Measurements from ENCODE around the gene ZBTB16. TPM values are rescaled to one million over a fixed set of nuclear protein-coding genes. Genes with fewer than 3 reads are reported as not detected.

Gene ZBTB16
- total RNA-seq, 1 donor = under 0.01 TPM

GRCh38 chr11:114209904-114210303, 150.4 kb downstream of the ZBTB16 start:
- no peak overlapping the region for H3K27ac ChIP-seq (ENCODE audit: low read depth, low read length)
- H2AFZ ChIP-seq (ENCODE audit: low read length) = no peak overlapping the region
- no peaks in the 10 kb centered on the region for H3K79me2 ChIP-seq (ENCODE audit: insufficient read depth, low read length)
- no peaks in the 10 kb centered on the region for H3K36me3 ChIP-seq (ENCODE audit: insufficient read depth, low read length)
- DNase-seq (ENCODE audit: insufficient read length, low spot score, missing footprints) = no peak
- no peaks in the 10 kb centered on the region for H3K4me1 ChIP-seq (ENCODE audit: insufficient read depth, low read length)
- no peaks in the 10 kb centered on the region for H3K9me3 ChIP-seq (ENCODE audit: low read depth, low read length)
- H4K20me1 ChIP-seq (ENCODE audit: insufficient read depth, low read length) = no peaks in the 10 kb centered on the region
- no peak overlapping the region for H3K4me2 ChIP-seq (ENCODE audit: insufficient read depth, low read length)
- no peak overlapping the region for H3K4me3 ChIP-seq (ENCODE audit: insufficient read depth, low read length)
- no peak for TF ChIP-seq CTCF (IDR thresholded peaks at IDR 0.05; ENCODE audit: extremely low read depth, low read depth, low read length)
- H3K27me3 ChIP-seq (ENCODE audit: insufficient read depth, low read length) = no peaks in the 10 kb centered on the region

GRCh38 chr11:114211444-114212121, 152.1 kb downstream of the ZBTB16 start:
- Histone ChIP-seq H3K27me3 (ENCODE audit: insufficient read depth, low read length) (no peaks in the 10 kb centered on the region), H3K36me3 (ENCODE audit: insufficient read depth, low read length) (no peaks in the 10 kb centered on the region), H4K20me1 (ENCODE audit: insufficient read depth, low read length) (no peaks in the 10 kb centered on the region), H3K27ac (ENCODE audit: low read depth, low read length) (no peak overlapping the region), H3K79me2 (ENCODE audit: insufficient read depth, low read length) (no peaks in the 10 kb centered on the region), H3K4me1 (ENCODE audit: insufficient read depth, low read length) (no peaks in the 10 kb centered on the region), H2AFZ (ENCODE audit: low read length) (no peak overlapping the region), H3K4me2 (ENCODE audit: insufficient read depth, low read length) (no peak overlapping the region), H3K4me3 (ENCODE audit: insufficient read depth, low read length) (no peak overlapping the region), H3K9me3 (ENCODE audit: low read depth, low read length) (no peaks in the 10 kb centered on the region)
- TF ChIP-seq CTCF (IDR thresholded peaks at IDR 0.05; ENCODE audit: extremely low read depth, low read depth, low read length) = no peak
- no peak for DNase-seq (ENCODE audit: insufficient read length, low spot score, missing footprints)

- no peaks in the 10 kb centered on the region for H3K4me1 ChIP-seq (ENCODE audit: insufficient read depth, low read length)
- H3K36me3 ChIP-seq (ENCODE audit: insufficient read depth, low read length) = no peaks in the 10 kb centered on the region
- H2AFZ ChIP-seq (ENCODE audit: low read length) = no peak overlapping the region
- H3K27me3 ChIP-seq (ENCODE audit: insufficient read depth, low read length) = no peaks in the 10 kb centered on the region
- H4K20me1 ChIP-seq (ENCODE audit: insufficient read depth, low read length) = no peaks in the 10 kb centered on the region
- no peaks in the 10 kb centered on the region for H3K79me2 ChIP-seq (ENCODE audit: insufficient read depth, low read length)
- no peak for DNase-seq (ENCODE audit: insufficient read length, low spot score, missing footprints)
- no peaks in the 10 kb centered on the region for H3K9me3 ChIP-seq (ENCODE audit: low read depth, low read length)
- no peak overlapping the region for H3K4me2 ChIP-seq (ENCODE audit: insufficient read depth, low read length)
- no peak overlapping the region for H3K4me3 ChIP-seq (ENCODE audit: insufficient read depth, low read length)
- no peak overlapping the region for H3K27ac ChIP-seq (ENCODE audit: low read depth, low read length)
- no peak for TF ChIP-seq CTCF (IDR thresholded peaks at IDR 0.05; ENCODE audit: extremely low read depth, low read depth, low read length)
These were observed 154.1 kb downstream of the ZBTB16 start for GRCh38 chr11:114213622-114214021.

- Histone ChIP-seq H2AFZ (ENCODE audit: low read length) (no peak overlapping the region), H3K4me1 (ENCODE audit: insufficient read depth, low read length) (no peaks in the 10 kb centered on the region), H3K79me2 (ENCODE audit: insufficient read depth, low read length) (no peaks in the 10 kb centered on the region), H3K9me3 (ENCODE audit: low read depth, low read length) (no peaks in the 10 kb centered on the region), H3K4me2 (ENCODE audit: insufficient read depth, low read length) (no peak overlapping the region), H3K4me3 (ENCODE audit: insufficient read depth, low read length) (no peak overlapping the region), H3K27me3 (ENCODE audit: insufficient read depth, low read length) (no peaks in the 10 kb centered on the region), H3K27ac (ENCODE audit: low read depth, low read length) (no peak overlapping the region), H3K36me3 (ENCODE audit: insufficient read depth, low read length) (no peaks in the 10 kb centered on the region), H4K20me1 (ENCODE audit: insufficient read depth, low read length) (no peaks in the 10 kb centered on the region)
- DNase-seq (ENCODE audit: insufficient read length, low spot score, missing footprints) = no peak
- TF ChIP-seq CTCF (IDR thresholded peaks at IDR 0.05; ENCODE audit: extremely low read depth, low read depth, low read length) = no peak
These were observed 155.9 kb downstream of the ZBTB16 start for GRCh38 chr11:114215428-114215827.
